ENCODE data around the gene DOCK1.
A peak's percentile ranks its signal among the peaks of the same experiment; 100 is the strongest.

The DOCK1 gene

GRCh38 chr10:127003032-127003685 is 97.9 kb downstream of the DOCK1 start:
- DNase-seq, result no peak

- no peak for DNase-seq
These were observed 101.2 kb downstream of the DOCK1 start for GRCh38 chr10:127006453-127006852.

- no peak for DNase-seq
These were observed 104.1 kb downstream of the DOCK1 start for GRCh38 chr10:127009366-127009765.

- DNase-seq, result no peak
These were observed 105.9 kb downstream of the DOCK1 start for GRCh38 chr10:127011174-127011573.

GRCh38 chr10:127012071-127012768 is 107.0 kb downstream of the DOCK1 start:
- DNase-seq, result no peak

GRCh38 chr10:127012769-127013152 is 107.5 kb downstream of the DOCK1 start:
- DNase-seq, result peak in 38 of 56 donors; percentile 7 to 75 (median 32)

- no peak for DNase-seq
These were observed 108.0 kb downstream of the DOCK1 start for GRCh38 chr10:127013211-127013656.

- DNase-seq, result no peak
These were observed 108.7 kb downstream of the DOCK1 start for GRCh38 chr10:127013691-127014473.

- no peak for DNase-seq
These were observed 109.4 kb downstream of the DOCK1 start for GRCh38 chr10:127014671-127015070.

- no peak for DNase-seq
These were observed 110.1 kb downstream of the DOCK1 start for GRCh38 chr10:127015373-127015772.

- no peak for DNase-seq
These were observed 111.1 kb downstream of the DOCK1 start for GRCh38 chr10:127016331-127016730.

- DNase-seq, result no peak
These were observed 112.5 kb downstream of the DOCK1 start for GRCh38 chr10:127017541-127018297.

GRCh38 chr10:127018298-127018650 is 113.0 kb downstream of the DOCK1 start:
- no peak for DNase-seq

- no peak for DNase-seq
These were observed 113.5 kb downstream of the DOCK1 start for GRCh38 chr10:127018766-127019165.

GRCh38 chr10:127020260-127020659 is 115.0 kb downstream of the DOCK1 start:
- DNase-seq, result no peak

GRCh38 chr10:127021801-127022200 is 116.6 kb downstream of the DOCK1 start:
- DNase-seq, result no peak

GRCh38 chr10:127024685-127025435 is 119.6 kb downstream of the DOCK1 start:
- DNase-seq, result peak in 4 of 56 donors; percentile 4 to 15 (median 12)

GRCh38 chr10:127027786-127028185 is 122.6 kb downstream of the DOCK1 start:
- no peak for DNase-seq

- no peak for DNase-seq
These were observed 123.3 kb downstream of the DOCK1 start for GRCh38 chr10:127028556-127028955.

- DNase-seq, result no peak
These were observed 123.8 kb downstream of the DOCK1 start for GRCh38 chr10:127029061-127029460.

Data from amygdala (tissue), 56 donors.